ENCODE data around the gene ATP13A4.
"Not testable (repeated sequence)": the region's sequence is repeated elsewhere in the genome, so short reads cannot be mapped to it uniquely, and the experiment has no call there.

Gene ATP13A4

DNA sequence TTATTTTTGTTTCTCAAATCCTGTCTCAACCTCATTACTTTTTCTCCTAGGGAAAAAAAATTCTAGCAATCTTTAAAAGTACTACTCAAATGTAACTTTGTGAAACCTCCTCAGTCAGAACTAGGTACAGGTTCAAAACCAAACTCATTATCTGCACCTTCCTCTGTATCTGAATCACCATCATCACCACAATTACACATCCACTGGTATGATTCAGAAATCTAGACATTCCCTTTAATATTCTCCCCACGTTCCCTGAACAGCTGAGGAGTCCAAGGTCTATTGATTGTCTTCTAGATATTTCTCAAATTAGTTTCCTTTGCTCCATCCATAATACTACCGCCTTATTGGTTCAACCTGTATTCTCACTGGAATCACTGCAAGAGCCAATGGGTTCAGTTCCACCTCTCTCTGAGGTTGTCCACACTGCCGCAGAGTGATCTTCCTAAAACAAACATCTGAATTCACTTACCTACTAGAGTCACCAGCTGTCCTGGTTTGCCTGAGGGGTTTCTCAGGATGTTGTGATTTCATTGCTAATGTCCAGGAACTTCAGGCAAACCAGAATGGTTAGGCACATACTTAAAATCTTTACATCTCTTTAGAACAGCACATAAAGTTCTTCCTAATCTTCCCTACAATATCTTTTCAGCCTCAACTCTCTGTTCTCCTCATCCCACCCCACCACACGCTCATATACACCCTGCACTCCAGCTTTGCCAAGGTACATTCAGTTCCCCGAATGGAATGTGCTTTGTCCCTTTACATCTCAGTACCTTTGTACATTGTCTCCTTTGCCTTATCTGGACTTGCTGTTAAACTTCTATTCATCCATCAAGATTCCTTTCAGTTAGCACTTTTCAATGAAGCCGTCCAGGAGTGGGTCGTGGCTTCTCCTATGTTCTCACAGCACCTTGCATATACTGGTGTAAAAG is 24.2 kb downstream of the ATP13A4 start:
- no peaks in the 10 kb centered on the region for H3K4me1 Mint-ChIP-seq (ENCODE audit: low read depth)
- H3K4me3 Mint-ChIP-seq: no peak overlapping the region
- H3K27ac Mint-ChIP-seq: no peak overlapping the region
- H3K27me3 Mint-ChIP-seq: no peaks in the 10 kb centered on the region
- H3K9me3 Mint-ChIP-seq (ENCODE audit: low read depth): no peaks in the 10 kb centered on the region
- H3K36me3 Mint-ChIP-seq: peaks cover 4% of the 10 kb centered on the region

DNA sequence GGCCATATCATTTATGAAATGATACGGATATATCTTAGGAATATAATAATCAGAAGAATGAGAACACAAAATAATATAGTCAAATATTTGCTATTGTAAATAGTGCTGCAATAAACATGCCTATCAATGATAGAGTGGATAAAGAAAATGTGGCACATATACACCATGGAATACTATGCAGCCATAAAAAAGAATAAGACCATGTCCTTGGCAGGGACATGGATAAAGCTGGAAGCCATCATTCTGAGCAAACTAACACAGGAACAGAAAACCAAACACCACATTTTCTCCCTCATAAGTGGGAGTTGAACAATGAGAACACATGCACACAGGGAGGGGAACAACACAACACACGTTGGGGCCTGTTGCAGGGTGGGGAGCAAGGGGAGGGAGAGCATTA is 28.6 kb downstream of the ATP13A4 start:
- H3K36me3 Mint-ChIP-seq; H3K27ac Mint-ChIP-seq; H3K4me3 Mint-ChIP-seq; H3K4me1 Mint-ChIP-seq (ENCODE audit: low read depth); H3K9me3 Mint-ChIP-seq (ENCODE audit: low read depth); H3K27me3 Mint-ChIP-seq: not testable (repeated sequence)

DNA sequence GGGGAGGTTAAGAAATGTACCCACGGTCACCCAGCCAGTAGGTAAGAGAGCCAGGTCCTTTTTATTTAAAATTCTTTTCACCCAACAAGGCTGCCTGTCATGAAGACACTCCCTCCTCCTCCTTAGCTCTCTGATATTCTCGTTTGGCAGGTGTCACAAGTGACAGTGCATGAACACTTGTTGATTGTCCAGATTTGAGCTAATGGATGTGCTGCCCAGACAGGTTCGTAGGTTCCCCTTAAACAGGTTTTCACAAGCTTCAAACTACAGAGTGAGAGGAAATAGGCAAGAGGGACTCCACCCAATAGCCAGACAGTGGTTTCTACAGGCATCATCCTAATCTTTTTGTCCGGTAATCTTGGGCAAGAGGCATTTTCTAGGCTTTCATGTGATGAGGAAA is 32.2 kb downstream of the ATP13A4 start:
- Mint-ChIP-seq H3K9me3 (ENCODE audit: low read depth) (no peaks in the 10 kb centered on the region), H3K4me1 (ENCODE audit: low read depth) (no peaks in the 10 kb centered on the region), H3K4me3 (no peak overlapping the region), H3K36me3 (no peaks in the 10 kb centered on the region), H3K27ac (no peak overlapping the region), H3K27me3 (peaks cover 2% of the 10 kb centered on the region)

DNA sequence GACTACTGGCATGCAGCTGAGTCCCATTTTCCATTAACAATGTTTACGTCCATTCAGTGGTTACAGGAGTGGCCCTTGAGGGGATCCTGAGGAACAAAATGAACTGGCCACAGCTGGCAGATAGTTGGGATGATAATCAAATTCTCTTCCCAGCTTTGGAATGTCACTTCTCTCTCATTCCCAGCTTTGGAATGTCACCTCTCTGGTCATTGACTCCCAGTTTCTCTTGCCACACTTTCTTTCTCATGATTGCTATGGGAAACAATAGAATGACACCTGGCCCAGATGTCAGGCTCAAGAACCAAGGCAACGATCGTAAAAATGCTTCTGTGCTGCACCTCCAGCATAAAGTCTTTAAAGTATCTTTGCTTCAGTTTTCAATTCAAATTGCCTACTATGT is 34.0 kb downstream of the ATP13A4 start:
- no peak overlapping the region for H3K27ac Mint-ChIP-seq
- H3K4me1 Mint-ChIP-seq (ENCODE audit: low read depth): no peaks in the 10 kb centered on the region
- H3K27me3 Mint-ChIP-seq: peaks cover 2% of the 10 kb centered on the region
- H3K36me3 Mint-ChIP-seq: no peaks in the 10 kb centered on the region
- H3K4me3 Mint-ChIP-seq: no peak overlapping the region
- no peaks in the 10 kb centered on the region for H3K9me3 Mint-ChIP-seq (ENCODE audit: low read depth)

DNA sequence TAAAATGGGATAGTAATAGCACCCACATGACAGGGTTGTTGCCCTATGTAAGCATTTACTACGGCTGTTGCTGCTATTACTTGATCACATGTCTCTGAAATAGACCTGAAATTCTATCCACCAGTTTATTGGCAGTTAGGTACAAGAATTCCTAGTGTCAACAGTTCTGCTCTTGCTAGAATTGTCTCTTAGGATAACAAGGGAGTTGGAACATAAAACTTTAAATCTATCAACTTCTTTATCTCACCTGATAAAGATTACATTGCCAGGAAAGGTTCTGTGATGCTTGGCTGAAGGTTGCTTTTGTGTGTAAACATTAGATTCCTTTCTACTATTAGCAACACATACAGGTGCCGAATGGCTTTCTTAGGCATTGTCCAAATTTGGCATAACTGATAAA is 38.7 kb downstream of the ATP13A4 start:
- H3K9me3 Mint-ChIP-seq (ENCODE audit: low read depth): no peaks in the 10 kb centered on the region
- peaks cover 8% of the 10 kb centered on the region for H3K36me3 Mint-ChIP-seq
- H3K4me3 Mint-ChIP-seq: no peak overlapping the region
- H3K27me3 Mint-ChIP-seq: peaks cover 2% of the 10 kb centered on the region
- H3K4me1 Mint-ChIP-seq (ENCODE audit: low read depth): no peaks in the 10 kb centered on the region
- H3K27ac Mint-ChIP-seq: no peak overlapping the region

DNA sequence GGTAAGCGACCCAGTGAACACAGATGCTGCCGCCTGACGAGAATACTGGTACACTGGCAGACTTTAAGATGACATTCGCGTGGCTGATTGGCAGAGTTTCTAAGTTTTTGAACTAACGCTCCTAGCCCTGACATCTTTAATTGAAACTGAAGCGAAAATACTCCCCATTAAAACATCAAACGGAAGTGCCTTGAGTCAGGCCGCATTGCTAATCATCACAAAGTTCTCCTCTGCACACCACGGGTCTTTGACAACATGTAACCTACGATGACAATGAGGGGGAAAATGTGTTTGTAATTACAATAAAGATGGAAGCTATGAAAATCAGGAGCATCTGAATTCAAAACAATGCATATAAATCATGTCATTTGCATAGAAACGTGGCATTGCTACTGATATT is 44.5 kb downstream of the ATP13A4 start:
- peaks cover 8% of the 10 kb centered on the region for H3K36me3 Mint-ChIP-seq
- H3K27ac Mint-ChIP-seq: no peak overlapping the region
- H3K4me3 Mint-ChIP-seq: no peak overlapping the region
- no peaks in the 10 kb centered on the region for H3K27me3 Mint-ChIP-seq
- no peaks in the 10 kb centered on the region for H3K4me1 Mint-ChIP-seq (ENCODE audit: low read depth)
- H3K9me3 Mint-ChIP-seq (ENCODE audit: low read depth): no peaks in the 10 kb centered on the region

DNA sequence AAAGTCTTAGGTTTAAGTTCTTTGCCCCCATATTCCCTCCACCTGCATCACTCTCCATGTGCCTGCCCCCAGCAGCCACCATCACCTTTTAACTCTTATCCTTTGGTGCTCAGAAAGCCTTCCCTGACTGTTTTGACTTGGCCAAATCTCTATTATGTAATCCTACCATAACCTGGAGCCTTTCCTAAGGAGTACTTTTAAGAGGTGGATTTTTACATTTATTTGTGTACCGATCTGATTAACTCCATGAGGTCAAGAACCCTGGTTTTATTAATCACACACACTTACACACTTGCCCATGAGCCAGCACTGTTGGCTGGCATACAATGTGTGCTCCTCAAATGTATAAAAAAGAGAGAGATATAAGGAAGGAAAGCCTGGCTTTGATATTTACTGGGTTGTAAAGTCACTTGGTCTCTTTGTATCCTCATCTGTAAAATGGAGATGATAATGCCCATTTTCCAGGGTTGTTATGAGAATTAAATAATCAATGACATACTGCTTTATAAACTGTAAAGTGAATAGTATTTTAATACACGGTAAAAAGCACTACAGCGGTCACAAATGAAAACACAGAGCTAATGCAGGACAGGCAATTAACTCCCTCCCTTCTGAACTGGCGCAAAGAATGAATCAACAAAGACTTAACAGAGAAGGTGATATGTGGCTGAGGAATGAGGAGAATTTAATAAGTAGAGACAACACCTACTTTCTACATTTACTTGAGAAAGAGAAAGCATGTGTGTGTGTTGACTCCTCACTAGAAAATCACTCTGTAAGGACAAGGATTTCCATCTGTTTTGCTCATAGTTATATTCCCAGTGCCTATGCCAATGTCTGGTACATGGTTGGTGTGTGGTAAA is 45.4 kb downstream of the ATP13A4 start:
- Mint-ChIP-seq H3K4me1 (ENCODE audit: low read depth) (no peaks in the 10 kb centered on the region), H3K4me3 (no peak overlapping the region), H3K27me3 (no peaks in the 10 kb centered on the region), H3K9me3 (ENCODE audit: low read depth) (no peaks in the 10 kb centered on the region), H3K27ac (no peak overlapping the region), H3K36me3 (peaks cover 4% of the 10 kb centered on the region)

DNA sequence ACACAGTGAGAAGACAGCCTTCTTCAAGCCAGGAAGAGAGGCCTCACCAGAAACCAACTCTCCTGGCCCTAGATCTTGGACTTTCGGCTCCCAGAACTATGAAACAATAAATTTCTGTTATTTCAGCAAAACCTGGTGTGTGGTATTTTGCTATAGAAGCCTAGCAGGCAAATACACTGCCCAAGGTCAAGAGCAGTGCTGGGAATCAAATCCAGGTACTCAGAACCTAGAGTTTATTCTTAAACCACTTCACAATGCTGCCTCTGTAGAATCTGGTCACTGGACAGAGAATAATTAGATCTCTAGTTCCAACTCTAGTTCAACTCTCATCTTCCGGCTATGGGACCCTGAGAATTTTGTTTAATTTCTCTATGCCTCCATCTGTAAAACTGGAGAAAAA is 46.6 kb downstream of the ATP13A4 start:
- H3K9me3 Mint-ChIP-seq (ENCODE audit: low read depth): no peaks in the 10 kb centered on the region
- no peaks in the 10 kb centered on the region for H3K27me3 Mint-ChIP-seq
- H3K4me3 Mint-ChIP-seq: no peak overlapping the region
- H3K4me1 Mint-ChIP-seq (ENCODE audit: low read depth): no peaks in the 10 kb centered on the region
- H3K36me3 Mint-ChIP-seq: no peaks in the 10 kb centered on the region
- no peak overlapping the region for H3K27ac Mint-ChIP-seq

DNA sequence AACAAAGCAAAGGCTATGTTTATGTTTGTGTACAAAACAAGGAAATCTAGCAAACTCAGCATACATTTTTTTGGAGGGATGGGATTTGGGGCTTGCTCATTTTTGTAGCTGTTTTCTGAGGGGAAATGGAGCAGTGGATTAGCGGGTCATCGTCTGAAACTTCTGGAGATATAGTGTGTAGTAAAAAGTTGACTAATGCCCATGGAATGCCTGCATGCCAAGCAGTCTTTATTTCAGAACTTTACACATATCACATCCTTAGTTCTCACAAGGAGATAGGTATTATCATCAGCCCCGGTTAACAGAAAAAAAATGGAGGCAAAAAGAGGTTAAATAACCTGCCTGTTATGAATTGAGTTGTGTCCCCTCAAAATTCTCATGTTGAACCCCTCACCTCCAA is 47.1 kb downstream of the ATP13A4 start:
- Mint-ChIP-seq H3K9me3 (ENCODE audit: low read depth) (no peaks in the 10 kb centered on the region), H3K4me1 (ENCODE audit: low read depth) (no peaks in the 10 kb centered on the region), H3K27me3 (no peaks in the 10 kb centered on the region), H3K4me3 (no peak overlapping the region), H3K36me3 (no peaks in the 10 kb centered on the region), H3K27ac (no peak overlapping the region)

DNA sequence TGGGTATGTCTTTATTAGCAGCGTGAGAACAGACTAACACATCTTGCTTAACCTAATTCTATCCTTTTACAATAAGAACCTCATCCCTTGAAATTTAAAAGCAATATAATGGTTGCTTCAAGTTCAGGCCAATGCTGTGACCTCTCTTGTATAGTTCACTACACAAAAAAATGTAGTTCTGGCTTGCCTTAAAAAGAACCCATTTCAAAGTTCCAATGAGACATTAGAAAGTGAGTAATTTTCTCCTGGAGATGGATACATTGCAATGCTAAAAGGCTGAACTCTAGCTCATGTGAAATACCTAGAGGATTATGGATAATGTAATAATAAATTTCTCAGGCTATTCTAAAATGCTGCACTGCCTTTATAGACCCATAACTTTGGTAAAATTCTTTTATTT is 47.8 kb downstream of the ATP13A4 start:
- no peaks in the 10 kb centered on the region for H3K9me3 Mint-ChIP-seq (ENCODE audit: low read depth)
- no peak overlapping the region for H3K4me3 Mint-ChIP-seq
- H3K4me1 Mint-ChIP-seq (ENCODE audit: low read depth): no peaks in the 10 kb centered on the region
- H3K27me3 Mint-ChIP-seq: no peaks in the 10 kb centered on the region
- H3K36me3 Mint-ChIP-seq: no peaks in the 10 kb centered on the region
- H3K27ac Mint-ChIP-seq: no peak overlapping the region

DNA sequence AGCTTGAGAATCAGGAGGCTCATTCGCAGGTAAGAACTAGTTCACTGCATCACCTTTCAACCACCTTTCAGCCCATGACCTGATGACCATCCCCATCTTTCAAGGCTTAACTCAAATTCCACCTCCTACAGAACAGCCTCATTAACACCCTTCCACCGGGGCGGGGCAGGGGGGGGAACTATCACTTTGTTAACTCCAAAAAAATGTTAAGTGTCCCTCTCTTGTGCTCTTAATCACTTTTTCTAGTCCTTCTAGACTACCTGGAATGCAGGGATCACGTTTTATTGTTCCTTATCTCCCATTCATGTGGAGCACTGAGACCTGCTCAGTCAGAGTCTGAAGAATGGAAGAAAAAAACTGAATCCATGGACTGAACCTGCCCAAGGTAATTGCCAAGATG is 51.8 kb downstream of the ATP13A4 start:
- no peaks in the 10 kb centered on the region for H3K27me3 Mint-ChIP-seq
- no peaks in the 10 kb centered on the region for H3K36me3 Mint-ChIP-seq
- no peak overlapping the region for H3K4me3 Mint-ChIP-seq
- H3K4me1 Mint-ChIP-seq (ENCODE audit: low read depth): no peaks in the 10 kb centered on the region
- no peaks in the 10 kb centered on the region for H3K9me3 Mint-ChIP-seq (ENCODE audit: low read depth)
- no peak overlapping the region for H3K27ac Mint-ChIP-seq

DNA sequence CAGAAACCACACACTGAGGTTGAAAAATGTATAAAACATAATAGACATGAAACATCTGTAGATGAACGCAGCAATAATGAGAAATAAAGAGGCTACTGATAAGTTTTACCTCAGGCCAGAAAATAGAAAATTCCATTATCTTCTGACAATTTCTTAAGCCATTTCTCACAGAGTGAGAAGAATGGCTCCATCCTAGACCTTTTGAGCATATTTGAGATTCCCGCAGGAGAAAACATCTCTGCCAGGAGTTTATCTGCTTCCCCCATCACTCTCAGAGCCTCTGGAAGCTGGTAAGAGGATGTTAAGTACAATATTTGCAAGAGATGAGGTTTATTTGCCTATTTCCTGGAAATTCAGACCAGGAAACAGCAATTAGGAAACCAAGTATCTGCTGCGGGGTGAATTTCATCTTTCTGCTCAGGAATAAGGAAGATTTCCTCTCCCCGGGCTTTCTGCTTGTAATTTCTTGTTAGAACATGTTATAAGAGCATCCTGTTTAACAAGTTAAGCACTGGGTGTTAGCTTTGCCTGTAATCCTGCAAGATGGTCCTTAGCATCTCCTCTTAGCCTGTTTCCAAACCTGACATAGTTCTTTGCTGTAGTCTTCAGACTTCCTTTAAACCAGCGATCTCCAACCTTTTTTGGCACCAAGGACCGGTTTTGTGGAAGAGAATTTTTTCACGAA is 54.8 kb downstream of the ATP13A4 start:
- Mint-ChIP-seq H3K36me3 (no peaks in the 10 kb centered on the region), H3K9me3 (ENCODE audit: low read depth) (no peaks in the 10 kb centered on the region), H3K27me3 (no peaks in the 10 kb centered on the region), H3K27ac (no peak overlapping the region), H3K4me3 (no peak overlapping the region), H3K4me1 (ENCODE audit: low read depth) (no peaks in the 10 kb centered on the region)

DNA sequence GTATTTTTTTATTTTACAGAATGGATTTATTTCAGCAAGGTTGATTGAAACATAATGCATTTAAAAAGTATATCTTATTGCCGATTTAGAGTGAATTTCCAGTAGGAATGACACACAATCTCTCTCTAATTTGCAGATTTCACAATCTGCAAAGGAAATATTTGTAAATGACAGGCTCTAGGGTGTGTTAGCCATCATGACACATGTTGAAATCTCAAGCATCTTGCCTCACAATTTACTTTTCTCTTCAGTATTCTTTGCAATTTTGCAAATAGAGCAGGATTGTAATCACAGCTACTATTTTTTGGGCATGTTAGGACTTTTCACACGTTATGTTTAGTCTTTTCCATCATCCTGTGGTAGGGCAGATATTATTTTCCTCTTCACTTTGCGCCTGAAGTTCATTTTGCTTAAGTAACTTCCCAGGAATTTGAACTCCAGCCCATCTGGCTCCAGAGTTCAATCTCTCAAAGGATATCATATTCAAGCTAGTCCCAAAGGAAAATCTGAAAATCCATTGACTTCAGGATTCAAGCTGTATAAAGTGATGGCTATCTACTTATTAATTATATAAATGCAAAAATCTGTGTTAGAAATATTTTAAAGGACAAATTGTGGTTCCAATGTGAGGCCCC is 55.4 kb downstream of the ATP13A4 start:
- Mint-ChIP-seq H3K4me3 (no peak overlapping the region), H3K9me3 (ENCODE audit: low read depth) (no peaks in the 10 kb centered on the region), H3K27me3 (no peaks in the 10 kb centered on the region), H3K4me1 (ENCODE audit: low read depth) (no peaks in the 10 kb centered on the region), H3K27ac (no peak overlapping the region), H3K36me3 (no peaks in the 10 kb centered on the region)

DNA sequence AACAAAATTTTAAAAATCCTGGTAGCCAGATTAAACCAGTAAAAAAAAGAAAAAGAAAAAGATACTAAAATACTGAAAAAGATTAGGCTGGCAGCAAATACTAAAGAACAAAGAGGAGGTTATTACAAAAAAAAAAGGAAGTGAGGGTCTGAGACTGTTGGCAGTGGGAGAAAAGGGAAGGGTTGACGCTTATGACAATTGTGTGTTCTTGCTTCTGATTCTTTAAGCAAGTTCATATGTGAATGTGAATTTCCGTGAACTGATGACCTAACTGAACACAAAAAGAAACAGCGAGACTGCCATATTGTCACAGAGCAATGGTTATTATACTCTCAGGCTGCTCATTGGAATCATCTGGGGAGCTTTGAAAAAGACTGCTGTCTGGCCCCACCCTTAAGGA is 56.5 kb downstream of the ATP13A4 start:
- Mint-ChIP-seq H3K27ac (no peak overlapping the region), H3K36me3 (no peaks in the 10 kb centered on the region), H3K4me3 (no peak overlapping the region), H3K9me3 (ENCODE audit: low read depth) (no peaks in the 10 kb centered on the region), H3K4me1 (ENCODE audit: low read depth) (no peaks in the 10 kb centered on the region), H3K27me3 (no peaks in the 10 kb centered on the region)

DNA sequence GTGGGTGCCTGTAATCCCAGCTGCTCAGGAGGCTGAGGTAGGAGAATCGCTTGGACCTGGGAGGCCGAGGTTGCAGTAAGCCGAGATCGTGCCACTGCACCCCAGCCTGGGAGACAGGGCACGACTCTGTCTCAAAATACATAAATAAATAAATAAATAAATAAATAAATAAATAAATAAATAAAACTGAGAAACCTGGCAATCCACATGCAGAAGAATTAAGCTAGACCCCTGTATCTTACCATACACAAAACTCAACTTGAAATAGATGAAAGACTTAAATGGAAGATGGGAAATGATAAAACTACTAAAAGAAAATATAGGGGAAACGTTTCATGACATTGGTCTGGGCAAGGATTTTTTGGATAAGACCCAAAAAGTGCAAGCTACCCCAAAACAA is 58.0 kb downstream of the ATP13A4 start:
- Mint-ChIP-seq H3K27ac (no peak overlapping the region), H3K4me3 (no peak overlapping the region), H3K27me3 (no peaks in the 10 kb centered on the region), H3K4me1 (ENCODE audit: low read depth) (no peaks in the 10 kb centered on the region), H3K9me3 (ENCODE audit: low read depth) (no peaks in the 10 kb centered on the region), H3K36me3 (no peaks in the 10 kb centered on the region)
